Esophagus muscularis mucosa (tissue), 4 donors: ENCODE data around the gene SLC2A2.

Experiments
- CTCF ChIP-seq, 3 experiments: fragments of 200-600 bp in 2 of 3; fragments of 450-650 bp in 1 of 3; sonication (generic) in 2 of 3; IDR thresholded peaks; one replicate each; pipeline ENCODE4 v1.5.1; 2017 to 2019; ENCODE audit warnings: antibody characterized with exemption in 3 of 3, mild to moderate bottlenecking in 2 of 3, moderate library complexity in 1 of 3
- EP300 ChIP-seq: sonication (generic); formaldehyde crosslinking; IDR thresholded peaks from one replicate; pipeline ENCODE4 v1.6.1; 2017; ENCODE audit warnings: antibody characterized with exemption
- POLR2A ChIP-seq: fragments of 450-650 bp; IDR thresholded peaks from one replicate; pipeline ENCODE4 v1.6.1; 2017; ENCODE audit warnings: antibody characterized with exemption, moderate library complexity, mild to moderate bottlenecking, low read depth
- POLR2AphosphoS5 ChIP-seq, 2 donors: sonication (generic); formaldehyde crosslinking; IDR thresholded peaks; one replicate each; pipeline ENCODE4 v1.6.1; 2017; ENCODE audit warnings: antibody characterized with exemption in 2 of 2

- TF ChIP-seq CTCF (IDR thresholded peaks at IDR 0.05) (no peak), POLR2A (no peak), POLR2AphosphoS5 (IDR thresholded peaks at IDR 0.05) (no peak), EP300 (no peak)
These were observed 37.3 kb downstream of the SLC2A2 start for GRCh38 chr3:170989100-170989648.
